Measurements from ENCODE around the gene HOXA9. TPM values are rescaled to one million over a fixed set of nuclear protein-coding genes. Genes with fewer than 3 reads are reported as not detected.

The HOXA9 gene
- total and polyA plus RNA-seq, 2 experiments from 2014 or later: 3.6 to 4.4 TPM

DNA sequence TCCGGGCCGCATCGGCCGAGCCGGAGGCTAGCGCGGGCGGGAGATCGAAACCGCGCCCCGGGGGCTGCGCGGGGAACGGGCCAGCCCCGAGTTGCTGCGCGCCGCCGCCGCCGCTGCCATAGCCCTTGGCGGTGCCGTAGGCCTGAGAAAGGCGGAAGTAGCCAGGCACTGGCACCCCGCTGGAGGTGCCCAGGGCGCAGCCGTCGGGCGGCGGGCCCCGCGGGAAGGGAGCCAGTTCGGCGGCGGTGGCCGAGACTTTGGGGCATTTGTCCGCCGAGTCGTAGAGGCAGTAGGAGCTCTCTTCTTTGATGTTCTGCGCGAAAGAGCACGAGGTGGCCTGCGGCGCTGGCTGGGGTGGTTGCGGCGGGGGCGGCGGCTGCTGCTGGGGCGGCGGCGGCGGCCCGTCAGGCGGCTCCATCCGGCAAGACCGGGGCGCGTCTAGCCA is 8.2 kb upstream of the HOXA9 start:
- DNase-seq (ENCODE audit: low spot score): no peak
- Histone ChIP-seq H3K79me2 (peaks cover 99% of the 10 kb centered on the region), H3K9me2 (replicated peaks; ENCODE audit: insufficient read depth) (no peaks in the 10 kb centered on the region), H3K4me2 (peak overlapping the region; percentile 96), H3K27me3 (peaks cover 99% of the 10 kb centered on the region), H3K36me3 (replicated peaks; ENCODE audit: insufficient read depth, low read depth) (no peaks in the 10 kb centered on the region), H3K4me3 (peak overlapping the region; percentile 61), H3K9me3 (ENCODE audit: low read depth) (no peaks in the 10 kb centered on the region), H2AFZ (peak overlapping the region; percentile 45), H3K27ac (peak overlapping the region; percentile 96), H4K20me1 (ENCODE audit: insufficient read depth, poor library complexity, severe bottlenecking) (peaks cover 16% of the 10 kb centered on the region), H3K4me1 (ENCODE audit: insufficient read depth) (peaks cover 10% of the 10 kb centered on the region)
- 1% methylated on average over 40 of the region's 59 CpGs for WGBS (ENCODE audit: low lambda C conversion rate, missing lambda C conversion rate)
- TF ChIP-seq EZH2 (IDR thresholded peaks at IDR 0.05; ENCODE audit: borderline replicate concordance): peak; percentile 71
- TF ChIP-seq, protein P1, sequence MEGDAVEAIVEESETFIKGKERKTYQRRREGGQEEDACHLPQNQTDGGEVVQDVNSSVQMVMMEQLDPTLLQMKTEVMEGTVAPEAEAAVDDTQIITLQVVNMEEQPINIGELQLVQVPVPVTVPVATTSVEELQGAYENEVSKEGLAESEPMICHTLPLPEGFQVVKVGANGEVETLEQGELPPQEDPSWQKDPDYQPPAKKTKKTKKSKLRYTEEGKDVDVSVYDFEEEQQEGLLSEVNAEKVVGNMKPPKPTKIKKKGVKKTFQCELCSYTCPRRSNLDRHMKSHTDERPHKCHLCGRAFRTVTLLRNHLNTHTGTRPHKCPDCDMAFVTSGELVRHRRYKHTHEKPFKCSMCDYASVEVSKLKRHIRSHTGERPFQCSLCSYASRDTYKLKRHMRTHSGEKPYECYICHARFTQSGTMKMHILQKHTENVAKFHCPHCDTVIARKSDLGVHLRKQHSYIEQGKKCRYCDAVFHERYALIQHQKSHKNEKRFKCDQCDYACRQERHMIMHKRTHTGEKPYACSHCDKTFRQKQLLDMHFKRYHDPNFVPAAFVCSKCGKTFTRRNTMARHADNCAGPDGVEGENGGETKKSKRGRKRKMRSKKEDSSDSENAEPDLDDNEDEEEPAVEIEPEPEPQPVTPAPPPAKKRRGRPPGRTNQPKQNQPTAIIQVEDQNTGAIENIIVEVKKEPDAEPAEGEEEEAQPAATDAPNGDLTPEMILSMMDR (IDR thresholded peaks at IDR 0.05; ENCODE audit: poor library complexity): no peak
- TF ChIP-seq EZH2phosphoT487 (IDR thresholded peaks at IDR 0.05; ENCODE audit: low read depth, severe bottlenecking, unreplicated experiment): peak; percentile 28

DNA sequence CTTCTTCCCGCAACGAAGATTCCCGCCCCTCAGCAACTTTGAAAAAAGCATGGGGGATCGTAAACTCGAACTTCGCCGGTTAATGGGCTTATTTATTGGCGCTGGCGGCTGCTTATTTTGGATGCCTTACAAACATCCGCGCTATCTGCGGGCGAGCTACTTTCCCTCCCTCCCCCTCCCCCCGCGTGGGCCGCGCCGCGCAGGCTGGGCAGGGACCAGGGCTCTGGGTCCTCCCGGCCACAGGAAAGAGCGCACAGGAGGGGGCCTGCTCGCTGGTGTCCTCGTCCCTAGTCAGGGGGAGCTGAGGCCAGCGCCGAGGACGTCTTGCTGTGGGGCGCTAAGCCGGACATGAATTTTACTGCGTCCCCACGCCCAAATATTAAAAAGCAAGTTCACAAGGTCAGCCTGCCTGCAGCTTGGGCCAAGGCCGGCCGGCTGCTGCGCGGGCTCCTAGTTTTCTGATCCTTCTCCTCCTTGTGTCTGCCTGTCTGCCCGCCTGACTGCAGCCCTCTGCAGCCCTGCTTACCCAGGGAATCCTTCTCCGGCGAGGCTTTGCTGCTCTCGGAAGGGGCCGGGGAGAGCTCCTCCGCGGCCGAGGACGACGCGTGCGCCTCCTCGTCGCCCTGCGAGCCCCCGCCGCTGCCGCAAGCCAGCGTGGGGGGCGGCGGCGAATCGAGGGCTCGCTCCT is 7.6 kb upstream of the HOXA9 start:
- H3K27me3 ChIP-seq: peaks cover 99% of the 10 kb centered on the region
- no peaks in the 10 kb centered on the region for H3K9me3 ChIP-seq (ENCODE audit: low read depth)
- peak overlapping the region; percentile 96 for H3K27ac ChIP-seq
- DNase-seq (ENCODE audit: low spot score): no peak
- peak overlapping the region; percentile 61 for H3K4me3 ChIP-seq
- peaks cover 99% of the 10 kb centered on the region for H3K79me2 ChIP-seq
- H3K4me1 ChIP-seq (ENCODE audit: insufficient read depth): peaks cover 12% of the 10 kb centered on the region
- 2% methylated on average over 54 of the region's 58 CpGs for WGBS (ENCODE audit: low lambda C conversion rate, missing lambda C conversion rate)
- H3K36me3 ChIP-seq (replicated peaks; ENCODE audit: insufficient read depth, low read depth): no peaks in the 10 kb centered on the region
- no peaks in the 10 kb centered on the region for H3K9me2 ChIP-seq (replicated peaks; ENCODE audit: insufficient read depth)
- TF ChIP-seq EZH2phosphoT487 (IDR thresholded peaks at IDR 0.05; ENCODE audit: low read depth, severe bottlenecking, unreplicated experiment): peak; percentile 58
- TF ChIP-seq, protein P1 (IDR thresholded peaks at IDR 0.05; ENCODE audit: poor library complexity): no peak
- TF ChIP-seq EZH2 (IDR thresholded peaks at IDR 0.05; ENCODE audit: borderline replicate concordance): peak; percentile 90
- H3K4me2 ChIP-seq: peak overlapping the region; percentile 96
- peaks cover 16% of the 10 kb centered on the region for H4K20me1 ChIP-seq (ENCODE audit: insufficient read depth, poor library complexity, severe bottlenecking)
- peak overlapping the region; percentile 45 for H2AFZ ChIP-seq

DNA sequence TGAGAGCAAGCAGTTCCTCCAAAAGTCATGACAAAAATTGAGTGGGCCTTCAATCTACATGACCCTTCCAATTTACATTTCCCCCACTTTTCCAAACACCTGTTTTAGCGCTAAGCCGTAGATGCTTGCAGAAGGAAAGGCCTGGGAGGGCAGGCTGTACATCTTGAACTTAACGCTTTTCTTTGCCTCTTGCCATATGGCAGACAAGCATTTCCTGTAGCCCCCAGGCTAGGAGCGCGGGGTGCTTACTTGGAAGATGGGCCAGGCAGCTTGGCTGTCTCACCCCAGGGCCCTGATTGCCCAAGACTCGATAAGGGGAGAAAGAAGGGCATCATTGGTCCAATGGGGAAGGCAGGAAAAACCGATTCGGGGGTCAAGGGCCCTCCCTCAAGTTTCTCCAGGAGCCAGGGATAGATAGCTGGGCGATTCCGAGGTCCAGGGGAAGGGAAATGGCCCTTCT is 7.0 kb upstream of the HOXA9 start:
- TF ChIP-seq EZH2phosphoT487 (IDR thresholded peaks at IDR 0.05; ENCODE audit: low read depth, severe bottlenecking, unreplicated experiment) (no peak), EZH2 (IDR thresholded peaks at IDR 0.05; ENCODE audit: borderline replicate concordance) (no peak)
- TF ChIP-seq, protein P1 (IDR thresholded peaks at IDR 0.05; ENCODE audit: poor library complexity): no peak
- H4K20me1 ChIP-seq (ENCODE audit: insufficient read depth, poor library complexity, severe bottlenecking): peaks cover 16% of the 10 kb centered on the region
- H3K4me2 ChIP-seq: peak overlapping the region; percentile 96
- no peaks in the 10 kb centered on the region for H3K9me3 ChIP-seq (ENCODE audit: low read depth)
- peak overlapping the region; percentile 96 for H3K27ac ChIP-seq
- H3K27me3 ChIP-seq: peaks cover 100% of the 10 kb centered on the region
- no peak overlapping the region for H2AFZ ChIP-seq
- no peaks in the 10 kb centered on the region for H3K36me3 ChIP-seq (replicated peaks; ENCODE audit: insufficient read depth, low read depth)
- no peak for DNase-seq (ENCODE audit: low spot score)
- H3K4me3 ChIP-seq: peak overlapping the region; percentile 61
- peaks cover 18% of the 10 kb centered on the region for H3K4me1 ChIP-seq (ENCODE audit: insufficient read depth)
- no peaks in the 10 kb centered on the region for H3K9me2 ChIP-seq (replicated peaks; ENCODE audit: insufficient read depth)
- 19% methylated on average over 9 of the region's 10 CpGs for WGBS (ENCODE audit: low lambda C conversion rate, missing lambda C conversion rate)
- H3K79me2 ChIP-seq: peaks cover 99% of the 10 kb centered on the region

All from hepatocyte (in vitro differentiated cells).